ENCODE results near the gene GTPBP1. TPM values are rescaled to one million over a fixed set of nuclear protein-coding genes. Genes with fewer than 3 reads are reported as not detected.

Gene GTPBP1
- total RNA-seq, 1 experiment from 2014 or later: 108 TPM

DNA sequence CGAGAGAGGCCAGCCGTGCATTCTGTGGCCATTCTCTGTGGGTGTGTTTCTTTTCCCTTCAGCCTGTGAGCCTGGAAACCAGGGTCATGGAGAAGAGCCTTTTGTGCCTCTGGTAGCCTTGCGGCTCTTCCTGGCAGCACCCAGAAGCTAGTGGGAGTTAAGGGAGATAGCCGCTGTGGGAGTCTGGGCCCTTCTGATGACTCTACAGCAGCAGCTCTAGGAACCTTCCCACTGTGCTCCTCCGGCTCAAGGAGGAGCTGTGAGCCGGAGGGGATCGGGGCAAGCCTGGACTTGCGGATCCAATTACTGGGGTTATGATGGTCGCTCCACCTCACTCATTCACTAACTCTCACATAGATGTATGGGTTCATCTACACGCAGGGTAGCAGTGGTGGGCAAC is 10.5 kb downstream of the GTPBP1 start:
- Histone ChIP-seq H3K4me1 (ENCODE audit: insufficient read depth, low read length) (peaks cover 10% of the 10 kb centered on the region; the same call in 1 of the 2 replicates), H4K20me1 (ENCODE audit: control insufficient read depth, insufficient read depth, insufficient read length) (no peaks in the 10 kb centered on the region), H2AFZ (ENCODE audit: low read length) (no peak overlapping the region), H2BK120ac (ENCODE audit: low read depth, low read length, poor library complexity, severe bottlenecking) (no peak overlapping the region), H4K91ac (ENCODE audit: insufficient read length, low read depth, low read length) (no peak overlapping the region), H3K9me3 (ENCODE audit: control insufficient read depth, low read depth, low read length) (no peaks in the 10 kb centered on the region), H2BK20ac (ENCODE audit: low read depth, low read length, poor library complexity, severe bottlenecking) (no peak overlapping the region), H2BK15ac (ENCODE audit: low read depth, low read length) (no peak overlapping the region), H3K79me2 (ENCODE audit: insufficient read depth, low read length) (peaks cover 12% of the 10 kb centered on the region; the same call in 1 of the 2 replicates), H3K27ac (ENCODE audit: insufficient read length, low read depth, low read length) (no peak overlapping the region), H3K27me3 (ENCODE audit: insufficient read depth, low read length) (no peaks in the 10 kb centered on the region), H3K79me1 (ENCODE audit: insufficient read depth, low read depth, low read length, poor library complexity, severe bottlenecking) (peaks cover 4% of the 10 kb centered on the region), H3K23ac (ENCODE audit: insufficient read length, low read depth, low read length) (no peak overlapping the region), H3K9ac (ENCODE audit: extremely low read depth, insufficient read length, low read length) (no peak overlapping the region), H2AK5ac (ENCODE audit: insufficient read length, low read length) (no peak overlapping the region), H4K5ac (ENCODE audit: insufficient read length, low read depth, low read length) (no peak overlapping the region), H4K8ac (replicated peaks; ENCODE audit: insufficient read length, low read depth, low read length) (no peak overlapping the region), H3K56ac (ENCODE audit: insufficient read length, low read depth, low read length) (no peak overlapping the region), H3K4me2 (ENCODE audit: insufficient read depth, insufficient read length, low read length) (no peak overlapping the region), H2BK5ac (ENCODE audit: insufficient read length, low read length) (no peak overlapping the region), H3K4ac (ENCODE audit: low read depth, low read length) (no peak overlapping the region), H3K14ac (ENCODE audit: insufficient read depth, low read length) (no peak overlapping the region), H3T11ph (ENCODE audit: low read length) (no peak overlapping the region), H3K23me2 (ENCODE audit: insufficient read length, low read depth, low read length, poor library complexity, severe bottlenecking) (no peaks in the 10 kb centered on the region), H2BK12ac (ENCODE audit: insufficient read length, low read depth, low read length) (no peak overlapping the region), H3K18ac (ENCODE audit: insufficient read length, low read depth, low read length) (no peak overlapping the region)
- H3K36me3 Mint-ChIP-seq (ENCODE audit: insufficient read depth in 1 of 3, low read depth in 3 of 3): peaks cover 14 to 59% (median 42%) of the 10 kb centered on the region in 3 experiments
- H3K9me3 Mint-ChIP-seq: no peaks in the 10 kb centered on the region
- TF ChIP-seq, protein P1, sequence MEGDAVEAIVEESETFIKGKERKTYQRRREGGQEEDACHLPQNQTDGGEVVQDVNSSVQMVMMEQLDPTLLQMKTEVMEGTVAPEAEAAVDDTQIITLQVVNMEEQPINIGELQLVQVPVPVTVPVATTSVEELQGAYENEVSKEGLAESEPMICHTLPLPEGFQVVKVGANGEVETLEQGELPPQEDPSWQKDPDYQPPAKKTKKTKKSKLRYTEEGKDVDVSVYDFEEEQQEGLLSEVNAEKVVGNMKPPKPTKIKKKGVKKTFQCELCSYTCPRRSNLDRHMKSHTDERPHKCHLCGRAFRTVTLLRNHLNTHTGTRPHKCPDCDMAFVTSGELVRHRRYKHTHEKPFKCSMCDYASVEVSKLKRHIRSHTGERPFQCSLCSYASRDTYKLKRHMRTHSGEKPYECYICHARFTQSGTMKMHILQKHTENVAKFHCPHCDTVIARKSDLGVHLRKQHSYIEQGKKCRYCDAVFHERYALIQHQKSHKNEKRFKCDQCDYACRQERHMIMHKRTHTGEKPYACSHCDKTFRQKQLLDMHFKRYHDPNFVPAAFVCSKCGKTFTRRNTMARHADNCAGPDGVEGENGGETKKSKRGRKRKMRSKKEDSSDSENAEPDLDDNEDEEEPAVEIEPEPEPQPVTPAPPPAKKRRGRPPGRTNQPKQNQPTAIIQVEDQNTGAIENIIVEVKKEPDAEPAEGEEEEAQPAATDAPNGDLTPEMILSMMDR (conservative IDR thresholded peaks at IDR 0.05): no peak
- H3K4me1 Mint-ChIP-seq: peaks cover 25 to 42% of the 10 kb centered on the region in 2 experiments
- no CpG with 5 or more reads among the region's 10 CpGs for WGBS (ENCODE audit: extremely low coverage, insufficient read length, low lambda C conversion rate)
- DNase-seq: no peak
- H3K4me3 Mint-ChIP-seq: 0 out of 5 replicates have a peak overlapping the region, but pooled peaks of 1 of the 2 experiments have one; percentile 18
- peak overlapping the region in 2 of 3 experiments; percentile 89 to 96; a peak in 5 of 7 replicates for H3K27ac Mint-ChIP-seq
- no peaks in the 10 kb centered on the region for H3K27me3 Mint-ChIP-seq (ENCODE audit: low read depth)

Measured in H9 (cell line).